Measurements from ENCODE around the gene BHLHE23.

The BHLHE23 gene

GRCh38 chr20:63016514-63017075 lies 9.8 kb upstream of the BHLHE23 start:
- Histone ChIP-seq H2AK5ac (ENCODE audit: low read length, severe bottlenecking) (no peak overlapping the region), H3K23ac (ENCODE audit: low read length in 2 of 2) (no peak overlapping the region), H3K9me3 (ENCODE audit: control insufficient read depth, low read length) (peaks cover 26% of the 10 kb centered on the region), H3K18ac (ENCODE audit: low read depth in 1 of 2, low read length in 2 of 2) (no peak overlapping the region), H3K36me3 (ENCODE audit: control insufficient read depth in 1 of 2, insufficient read depth in 2 of 2, low read depth in 1 of 2, low read length in 2 of 2) (no peaks in the 10 kb centered on the region), H3K4me2 (ENCODE audit: low read length, poor library complexity, severe bottlenecking) (no peak overlapping the region), H3K27ac (ENCODE audit: low read length, poor library complexity, severe bottlenecking) (no peak overlapping the region), H3K27me3 (ENCODE audit: control insufficient read depth in 1 of 2, insufficient read depth in 1 of 2, low read length in 2 of 2) (peaks cover 58 to 91% of the 10 kb centered on the region in 2 experiments), H2BK5ac (ENCODE audit: low read depth, low read length, poor library complexity, severe bottlenecking) (no peak overlapping the region), H2BK15ac (ENCODE audit: low read depth, poor library complexity, severe bottlenecking) (no peak overlapping the region), H2BK12ac (ENCODE audit: low read length in 2 of 2) (no peak overlapping the region), H4K91ac (ENCODE audit: low read length) (no peak overlapping the region), H4K8ac (ENCODE audit: low read length) (no peak overlapping the region), H3K9ac (ENCODE audit: low read length) (no peak overlapping the region), H3K14ac (ENCODE audit: low read length in 2 of 2) (no peak overlapping the region), H2AFZ (ENCODE audit: low read depth, low read length) (no peak overlapping the region), H3K4me3 (ENCODE audit: insufficient read depth in 1 of 2, low read depth in 1 of 2, low read length in 2 of 2) (no peak overlapping the region), H3K4ac (ENCODE audit: low read depth in 1 of 2, low read length in 2 of 2) (no peak overlapping the region), H3K79me1 (replicated peaks; ENCODE audit: low read length, poor library complexity, severe bottlenecking) (no peaks in the 10 kb centered on the region), H3K4me1 (ENCODE audit: control insufficient read depth, insufficient read depth, low read depth, low read length) (no peaks in the 10 kb centered on the region), H2BK120ac (ENCODE audit: low read depth, low read length) (no peak overlapping the region)
- no peak for DNase-seq
- WGBS = 78% methylated on average over 14 of the region's 14 CpGs

- 78% methylated on average over 21 of the region's 22 CpGs for WGBS
- H2BK12ac ChIP-seq (ENCODE audit: low read length in 2 of 2) = no peak overlapping the region
- H4K8ac ChIP-seq (ENCODE audit: low read length) = no peak overlapping the region
- no peak overlapping the region for H2BK15ac ChIP-seq (ENCODE audit: low read depth, poor library complexity, severe bottlenecking)
- H4K91ac ChIP-seq (ENCODE audit: low read length) = no peak overlapping the region
- no peak overlapping the region for H3K27ac ChIP-seq (ENCODE audit: low read length, poor library complexity, severe bottlenecking)
- H3K14ac ChIP-seq (ENCODE audit: low read length in 2 of 2) = peak overlapping the region in 1 of 2 experiments; percentile 72
- H3K4me1 ChIP-seq (ENCODE audit: control insufficient read depth, insufficient read depth, low read depth, low read length) = no peaks in the 10 kb centered on the region
- no peak overlapping the region for H2BK120ac ChIP-seq (ENCODE audit: low read depth, low read length)
- no peak overlapping the region for H2AK5ac ChIP-seq (ENCODE audit: low read length, severe bottlenecking)
- H3K9ac ChIP-seq (ENCODE audit: low read length) = no peak overlapping the region
- peaks cover 24% of the 10 kb centered on the region for H3K9me3 ChIP-seq (ENCODE audit: control insufficient read depth, low read length)
- no peak overlapping the region for H3K23ac ChIP-seq (ENCODE audit: low read length in 2 of 2)
- no peak overlapping the region for H3K18ac ChIP-seq (ENCODE audit: low read depth in 1 of 2, low read length in 2 of 2)
- no peaks in the 10 kb centered on the region for H3K36me3 ChIP-seq (ENCODE audit: control insufficient read depth in 1 of 2, insufficient read depth in 2 of 2, low read depth in 1 of 2, low read length in 2 of 2)
- H3K4ac ChIP-seq (ENCODE audit: low read depth in 1 of 2, low read length in 2 of 2) = no peak overlapping the region
- H3K27me3 ChIP-seq (ENCODE audit: control insufficient read depth in 1 of 2, insufficient read depth in 1 of 2, low read length in 2 of 2) = peaks cover 60 to 91% of the 10 kb centered on the region in 2 experiments
- no peak overlapping the region for H3K4me2 ChIP-seq (ENCODE audit: low read length, poor library complexity, severe bottlenecking)
- DNase-seq = no peak
- H2BK5ac ChIP-seq (ENCODE audit: low read depth, low read length, poor library complexity, severe bottlenecking) = no peak overlapping the region
- H3K79me1 ChIP-seq (replicated peaks; ENCODE audit: low read length, poor library complexity, severe bottlenecking) = no peaks in the 10 kb centered on the region
- H2AFZ ChIP-seq (ENCODE audit: low read depth, low read length) = no peak overlapping the region
- peak overlapping the region in 1 of 2 experiments; percentile 31 for H3K4me3 ChIP-seq (ENCODE audit: insufficient read depth in 1 of 2, low read depth in 1 of 2, low read length in 2 of 2)
Observed at GRCh38 chr20:63015662-63016361, 9.0 kb upstream of the BHLHE23 start.

GRCh38 chr20:63015147-63015661 lies 8.4 kb upstream of the BHLHE23 start:
- H3K79me1 ChIP-seq (replicated peaks; ENCODE audit: low read length, poor library complexity, severe bottlenecking) = no peaks in the 10 kb centered on the region
- H2BK12ac ChIP-seq (ENCODE audit: low read length in 2 of 2) = no peak overlapping the region
- H3K4me3 ChIP-seq (ENCODE audit: insufficient read depth in 1 of 2, low read depth in 1 of 2, low read length in 2 of 2) = no peak overlapping the region
- H3K18ac ChIP-seq (ENCODE audit: low read depth in 1 of 2, low read length in 2 of 2) = no peak overlapping the region
- H2BK5ac ChIP-seq (ENCODE audit: low read depth, low read length, poor library complexity, severe bottlenecking) = no peak overlapping the region
- H2BK120ac ChIP-seq (ENCODE audit: low read depth, low read length) = no peak overlapping the region
- no peak overlapping the region for H4K8ac ChIP-seq (ENCODE audit: low read length)
- no peak overlapping the region for H2AK5ac ChIP-seq (ENCODE audit: low read length, severe bottlenecking)
- H3K4ac ChIP-seq (ENCODE audit: low read depth in 1 of 2, low read length in 2 of 2) = no peak overlapping the region
- no peak overlapping the region for H4K91ac ChIP-seq (ENCODE audit: low read length)
- 61% methylated on average over 15 of the region's 15 CpGs for WGBS
- no peak overlapping the region for H3K14ac ChIP-seq (ENCODE audit: low read length in 2 of 2)
- no peak overlapping the region for H3K4me2 ChIP-seq (ENCODE audit: low read length, poor library complexity, severe bottlenecking)
- H3K27ac ChIP-seq (ENCODE audit: low read length, poor library complexity, severe bottlenecking) = no peak overlapping the region
- H3K23ac ChIP-seq (ENCODE audit: low read length in 2 of 2) = no peak overlapping the region
- no peaks in the 10 kb centered on the region for H3K4me1 ChIP-seq (ENCODE audit: control insufficient read depth, insufficient read depth, low read depth, low read length)
- no peak overlapping the region for H2AFZ ChIP-seq (ENCODE audit: low read depth, low read length)
- H3K27me3 ChIP-seq (ENCODE audit: control insufficient read depth in 1 of 2, insufficient read depth in 1 of 2, low read length in 2 of 2) = peaks cover 59 to 89% of the 10 kb centered on the region in 2 experiments
- no peaks in the 10 kb centered on the region for H3K36me3 ChIP-seq (ENCODE audit: control insufficient read depth in 1 of 2, insufficient read depth in 2 of 2, low read depth in 1 of 2, low read length in 2 of 2)
- DNase-seq = no peak
- peaks cover 18% of the 10 kb centered on the region for H3K9me3 ChIP-seq (ENCODE audit: control insufficient read depth, low read length)
- H3K9ac ChIP-seq (ENCODE audit: low read length) = no peak overlapping the region
- H2BK15ac ChIP-seq (ENCODE audit: low read depth, poor library complexity, severe bottlenecking) = no peak overlapping the region

GRCh38 chr20:63014710-63015109 lies 7.9 kb upstream of the BHLHE23 start:
- Histone ChIP-seq H3K4me2 (ENCODE audit: low read length, poor library complexity, severe bottlenecking) (no peak overlapping the region), H2BK5ac (ENCODE audit: low read depth, low read length, poor library complexity, severe bottlenecking) (no peak overlapping the region), H3K36me3 (ENCODE audit: control insufficient read depth in 1 of 2, insufficient read depth in 2 of 2, low read depth in 1 of 2, low read length in 2 of 2) (no peaks in the 10 kb centered on the region), H3K27ac (ENCODE audit: low read length, poor library complexity, severe bottlenecking) (no peak overlapping the region), H2BK12ac (ENCODE audit: low read length in 2 of 2) (no peak overlapping the region), H2AFZ (ENCODE audit: low read depth, low read length) (no peak overlapping the region), H3K14ac (ENCODE audit: low read length in 2 of 2) (peak overlapping the region in 1 of 2 experiments; percentile 96), H2BK120ac (ENCODE audit: low read depth, low read length) (no peak overlapping the region), H2AK5ac (ENCODE audit: low read length, severe bottlenecking) (no peak overlapping the region), H4K8ac (ENCODE audit: low read length) (no peak overlapping the region), H3K18ac (ENCODE audit: low read depth in 1 of 2, low read length in 2 of 2) (no peak overlapping the region), H3K27me3 (ENCODE audit: control insufficient read depth in 1 of 2, insufficient read depth in 1 of 2, low read length in 2 of 2) (peaks cover 64 to 89% of the 10 kb centered on the region in 2 experiments), H3K9me3 (ENCODE audit: control insufficient read depth, low read length) (peaks cover 16% of the 10 kb centered on the region), H3K4me1 (ENCODE audit: control insufficient read depth, insufficient read depth, low read depth, low read length) (no peaks in the 10 kb centered on the region), H3K79me1 (replicated peaks; ENCODE audit: low read length, poor library complexity, severe bottlenecking) (no peaks in the 10 kb centered on the region), H3K4me3 (ENCODE audit: insufficient read depth in 1 of 2, low read depth in 1 of 2, low read length in 2 of 2) (no peak overlapping the region), H3K9ac (ENCODE audit: low read length) (no peak overlapping the region), H4K91ac (ENCODE audit: low read length) (no peak overlapping the region), H3K4ac (ENCODE audit: low read depth in 1 of 2, low read length in 2 of 2) (no peak overlapping the region), H2BK15ac (ENCODE audit: low read depth, poor library complexity, severe bottlenecking) (no peak overlapping the region), H3K23ac (ENCODE audit: low read length in 2 of 2) (no peak overlapping the region)
- 14% methylated on average over 11 of the region's 11 CpGs for WGBS
- no peak for DNase-seq
